Endothelial cell (in vitro differentiated cells): Measurements from ENCODE around the gene CCP110. TPM values are rescaled to one million over a fixed set of nuclear protein-coding genes. Genes with fewer than 3 reads are reported as not detected.

Source experiments
- DNase-seq: peaks from one replicate; pipeline ENCODE4 v3.0.0; 2021; ENCODE audit warnings: low spot score
- H3K27ac Mint-ChIP-seq: one replicate; pipeline ENCODE4 v1.8.0; 2021; ENCODE audit warnings: mixed read lengths, inconsistent platforms; ENCODE audit not compliant: unreplicated experiment
- H3K27me3 Mint-ChIP-seq: one replicate; pipeline ENCODE4 v1.8.0; 2021; ENCODE audit warnings: mild to moderate bottlenecking, moderate library complexity, mixed read lengths, inconsistent platforms; ENCODE audit not compliant: unreplicated experiment
- H3K36me3 Mint-ChIP-seq: one replicate; pipeline ENCODE4 v1.8.0; 2021; ENCODE audit warnings: mild to moderate bottlenecking, low read depth, mixed read lengths, inconsistent platforms; ENCODE audit not compliant: unreplicated experiment
- H3K4me1 Mint-ChIP-seq: one replicate; pipeline ENCODE4 v1.8.0; 2021; ENCODE audit warnings: mild to moderate bottlenecking, mixed read lengths, inconsistent platforms; ENCODE audit not compliant: unreplicated experiment
- H3K4me3 Mint-ChIP-seq: one replicate; pipeline ENCODE4 v1.8.0; 2021; ENCODE audit warnings: mild to moderate bottlenecking, mixed read lengths, inconsistent platforms; ENCODE audit not compliant: unreplicated experiment
- H3K9me3 Mint-ChIP-seq: one replicate; pipeline ENCODE4 v1.8.0; 2021; ENCODE audit warnings: mixed read lengths, inconsistent platforms; ENCODE audit not compliant: unreplicated experiment
- CTCF ChIP-seq: fragments of 200-600 bp; sonication (generic); IDR thresholded peaks from one replicate; pipeline ENCODE4 v1.5.0; 2021; ENCODE audit warnings: antibody characterized with exemption; ENCODE audit not compliant: unreplicated experiment
- total RNA-seq: library from RNA; stranded (reverse); fragmentation: NEBNext Ultra II Directional; extraction: Animal tissue kit (Norgen Biotek cat#: 25700); gene quantifications from one replicate; pipeline ENCODE4 v1.2.1, GENCODE V29; 2021; ENCODE audit not compliant: unreplicated experiment

CCP110 gene
- total RNA-seq, 1 donor from 2014 or later = 6.8 TPM

DNA sequence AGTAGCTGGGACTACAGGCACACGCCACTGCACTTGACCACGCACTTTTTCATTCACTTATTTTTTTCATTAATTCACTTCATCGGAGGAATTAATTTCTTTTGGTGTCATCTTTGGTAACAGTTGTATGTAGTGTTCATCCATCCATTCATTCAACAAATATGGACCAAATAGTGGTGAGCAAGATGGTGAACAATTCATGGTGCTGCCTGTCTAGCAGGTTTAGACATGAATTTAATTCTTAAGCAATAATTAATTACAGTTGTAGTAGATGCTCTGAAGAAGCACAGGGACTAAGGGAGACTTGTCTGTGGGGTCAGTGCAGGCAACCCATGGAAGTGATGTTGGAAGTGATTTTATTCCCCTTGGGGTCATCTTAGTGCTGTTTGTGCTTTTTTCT is 24.3 kb upstream of the CCP110 start:
- Mint-ChIP-seq H3K27ac (no peak overlapping the region), H3K27me3 (peaks cover 1% of the 10 kb centered on the region), H3K9me3 (no peaks in the 10 kb centered on the region), H3K4me3 (no peak overlapping the region), H3K4me1 (no peaks in the 10 kb centered on the region), H3K36me3 (peaks cover 15% of the 10 kb centered on the region)
- TF ChIP-seq CTCF = no peak
- no peak for DNase-seq

DNA sequence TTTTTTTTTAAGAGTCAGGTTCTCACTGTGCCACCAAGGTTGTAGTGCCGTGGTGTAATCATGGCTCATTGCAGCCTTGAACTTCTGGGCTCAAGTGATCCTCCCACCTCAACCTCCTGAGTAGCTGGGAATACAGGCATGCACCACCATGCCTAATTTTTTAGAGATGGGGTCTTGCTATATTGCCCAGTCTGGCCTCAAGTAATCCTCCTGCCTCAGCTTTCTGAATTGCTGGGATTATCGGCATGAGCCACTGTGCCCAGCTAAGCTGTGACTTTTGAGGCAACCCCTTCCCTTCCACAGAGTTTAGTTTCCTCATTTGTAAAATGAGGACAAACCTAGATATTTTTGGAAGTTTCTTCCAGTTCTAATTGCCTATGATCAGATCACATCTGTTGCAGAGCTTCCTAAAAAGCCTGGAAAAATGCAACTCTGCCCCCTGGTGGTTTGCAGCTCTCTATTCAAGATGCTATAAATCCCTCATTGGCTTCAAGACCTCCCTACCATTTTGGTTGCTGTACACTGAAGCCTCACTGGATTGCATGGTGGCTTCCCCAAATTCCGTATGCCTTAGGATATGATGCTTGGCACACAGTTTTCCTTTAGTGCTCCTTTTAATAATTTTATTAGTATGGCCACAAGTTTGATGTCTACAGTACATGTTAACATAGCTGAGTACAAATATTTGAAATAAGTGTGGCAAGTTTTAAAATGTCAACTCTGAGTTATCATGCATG is 21.2 kb upstream of the CCP110 start:
- Mint-ChIP-seq H3K27ac (no peak overlapping the region), H3K36me3 (peaks cover 18% of the 10 kb centered on the region), H3K4me3 (no peak overlapping the region), H3K27me3 (no peaks in the 10 kb centered on the region), H3K4me1 (no peaks in the 10 kb centered on the region), H3K9me3 (no peaks in the 10 kb centered on the region)
- peak; percentile 81 for DNase-seq
- peak; percentile 86 for TF ChIP-seq CTCF

- TF ChIP-seq CTCF = no peak
- Mint-ChIP-seq H3K9me3 (no peaks in the 10 kb centered on the region), H3K36me3 (peaks cover 18% of the 10 kb centered on the region), H3K27me3 (no peaks in the 10 kb centered on the region), H3K27ac (no peak overlapping the region), H3K4me3 (no peak overlapping the region), H3K4me1 (no peaks in the 10 kb centered on the region)
- no peak for DNase-seq
Observed at GRCh38 chr16:19503461-19504075, 20.2 kb upstream of the CCP110 start.

DNA sequence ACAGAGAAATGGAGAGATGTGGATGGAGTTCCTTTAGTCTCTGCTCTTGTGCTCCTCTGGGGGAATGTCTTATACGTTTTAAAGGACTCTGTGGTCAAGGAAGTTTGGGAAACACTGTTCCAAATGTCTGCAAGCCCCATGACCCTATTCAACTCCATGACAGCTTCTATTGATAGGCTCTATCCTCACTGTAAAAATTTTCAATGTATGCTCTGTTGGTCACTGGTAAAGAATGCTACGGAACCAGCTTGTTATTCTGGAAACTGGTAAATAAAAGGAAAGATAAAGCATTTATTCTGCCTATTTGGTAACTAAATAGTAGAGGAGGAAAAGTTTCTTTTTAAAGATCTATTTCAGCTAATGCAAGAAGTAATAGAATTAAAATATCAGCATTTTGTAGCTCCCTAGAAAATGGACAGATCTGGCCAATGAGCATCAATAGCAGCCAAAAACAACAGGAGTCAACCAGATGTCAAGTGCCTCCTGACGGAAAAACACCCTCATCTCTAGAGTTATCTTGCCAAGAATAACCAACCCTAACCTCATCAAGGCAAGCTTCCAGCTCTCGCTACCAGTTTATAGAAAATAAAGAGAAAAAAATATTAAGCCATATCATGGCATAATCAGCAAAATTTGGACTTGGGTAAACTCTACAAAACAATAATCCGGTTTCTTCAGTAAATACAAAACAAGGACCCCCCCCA is 18.0 kb upstream of the CCP110 start:
- Mint-ChIP-seq H3K4me1 (no peaks in the 10 kb centered on the region), H3K27me3 (no peaks in the 10 kb centered on the region), H3K36me3 (peaks cover 18% of the 10 kb centered on the region), H3K4me3 (no peak overlapping the region), H3K27ac (no peak overlapping the region), H3K9me3 (no peaks in the 10 kb centered on the region)
- no peak for TF ChIP-seq CTCF
- no peak for DNase-seq

GRCh38 chr16:19506965-19507364 is 16.8 kb upstream of the CCP110 start:
- Mint-ChIP-seq H3K27ac (no peak overlapping the region), H3K9me3 (no peaks in the 10 kb centered on the region), H3K27me3 (no peaks in the 10 kb centered on the region), H3K36me3 (peaks cover 12% of the 10 kb centered on the region), H3K4me1 (no peaks in the 10 kb centered on the region), H3K4me3 (no peak overlapping the region)
- TF ChIP-seq CTCF = no peak
- no peak for DNase-seq
